ENCODE measurements around the gene SRSF6.
A peak's percentile ranks its signal among the peaks of the same experiment; 100 is the strongest.

DNA sequence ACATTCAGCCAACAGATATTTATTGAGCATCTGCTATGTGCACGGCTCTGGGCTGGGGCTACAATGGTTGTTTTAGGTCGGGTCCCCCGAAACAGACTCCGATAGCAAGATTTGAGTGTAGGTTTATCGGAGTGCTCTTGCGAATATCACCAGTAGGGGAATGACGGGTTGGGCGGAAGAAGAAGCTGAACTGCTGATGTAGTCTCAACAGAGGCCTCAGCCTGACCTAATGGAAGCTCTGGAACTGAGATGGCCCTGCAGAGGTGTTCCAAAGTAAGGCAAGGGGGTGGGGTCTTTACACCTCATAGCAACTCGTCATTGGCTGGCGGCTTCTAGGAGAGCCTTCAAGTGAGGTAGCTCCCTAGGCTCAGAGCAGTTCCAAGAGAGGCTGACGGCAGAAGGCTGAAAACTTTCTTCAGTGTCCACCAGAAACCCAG is 50.9 kb downstream of the SRSF6 start:
- TF ChIP-seq, protein P1, sequence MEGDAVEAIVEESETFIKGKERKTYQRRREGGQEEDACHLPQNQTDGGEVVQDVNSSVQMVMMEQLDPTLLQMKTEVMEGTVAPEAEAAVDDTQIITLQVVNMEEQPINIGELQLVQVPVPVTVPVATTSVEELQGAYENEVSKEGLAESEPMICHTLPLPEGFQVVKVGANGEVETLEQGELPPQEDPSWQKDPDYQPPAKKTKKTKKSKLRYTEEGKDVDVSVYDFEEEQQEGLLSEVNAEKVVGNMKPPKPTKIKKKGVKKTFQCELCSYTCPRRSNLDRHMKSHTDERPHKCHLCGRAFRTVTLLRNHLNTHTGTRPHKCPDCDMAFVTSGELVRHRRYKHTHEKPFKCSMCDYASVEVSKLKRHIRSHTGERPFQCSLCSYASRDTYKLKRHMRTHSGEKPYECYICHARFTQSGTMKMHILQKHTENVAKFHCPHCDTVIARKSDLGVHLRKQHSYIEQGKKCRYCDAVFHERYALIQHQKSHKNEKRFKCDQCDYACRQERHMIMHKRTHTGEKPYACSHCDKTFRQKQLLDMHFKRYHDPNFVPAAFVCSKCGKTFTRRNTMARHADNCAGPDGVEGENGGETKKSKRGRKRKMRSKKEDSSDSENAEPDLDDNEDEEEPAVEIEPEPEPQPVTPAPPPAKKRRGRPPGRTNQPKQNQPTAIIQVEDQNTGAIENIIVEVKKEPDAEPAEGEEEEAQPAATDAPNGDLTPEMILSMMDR (IDR thresholded peaks at IDR 0.05), result peak; percentile 40
- TF ChIP-seq EZH2 (IDR thresholded peaks at IDR 0.05), result no peak
